K562 (cell line): ENCODE data around the gene WDR55. TPM values are rescaled to one million over a fixed set of nuclear protein-coding genes. Genes with fewer than 3 reads are reported as not detected.

ENCODE experiments used
- ATAC-seq: fragments of 200-7000 bp; cut with Tn5 transposase; 3 replicates; pipeline ENCODE4 v1.9.1; 2020; ENCODE audit warnings: moderate library complexity
- BruUV-seq: library from RNA; stranded (reverse); fragments of 400-500 nt; replicated peaks from 2 replicates; lab custom pipeline; 2021; lab: Mats Ljungman, UMichigan
- CTCF ChIA-PET: fragments of 300-600 bp; formaldehyde crosslinking; extraction: SDS; loops from one replicate; lab custom pipeline; 2021; ENCODE audit warnings: low intra/inter-chr PET ratio; lab: Yijun Ruan, JAX
- POLR2A ChIA-PET: fragments of 300-600, 350-650 bp; sonication (Branson Sonifier 250); formaldehyde crosslinking; extraction: SDS; loops from one replicate; lab custom pipeline; 2021; ENCODE audit warnings: antibody characterized with exemption, inconsistent platforms; lab: Yijun Ruan, JAX
- DNase-seq, 4 experiments: peaks; one replicate each; pipeline versions ENCODE4 v3.0.0 to v3.0.0-alpha.2; 2011 to 2018; ENCODE audit warnings: low spot score in 3 of 4, mixed read lengths in 3 of 4; ENCODE audit errors: extremely low read depth in 1 of 4
- FAIRE-seq: peaks from 2 replicates; lab custom pipeline; 2011; peaks lifted over from hg19 to GRCh38; lab: Jason Lieb, UNC
- H2AFZ ChIP-seq: 2 replicates; pipeline ENCODE4 v1.6.0; 2011; ENCODE audit warnings: low read depth, low read length, control low read depth, inconsistent platforms
- H3K27ac ChIP-seq: fragments of 200-600 bp; 3 replicates; pipeline ENCODE4 v1.8.0; 2011; ENCODE audit warnings: low read depth, mild to moderate bottlenecking, control low read depth, inconsistent platforms, low read length, moderate library complexity, mixed read lengths; ENCODE audit errors: extremely low read depth
- H3K27me3 ChIP-seq, 2 experiments: fragments of 300-600 bp in 1 of 2; 2 replicates in 1 of 2; 3 replicates in 1 of 2; pipeline versions ENCODE4 v1.6.0 to v1.8.0; 2011; ENCODE audit warnings: inconsistent platforms in 2 of 2, low read length in 2 of 2, mild to moderate bottlenecking in 1 of 2, mixed read lengths in 1 of 2, moderate library complexity in 1 of 2; ENCODE audit not compliant: control insufficient read depth in 2 of 2, insufficient read depth in 2 of 2
- H3K36me3 ChIP-seq: fragments of 300-600 bp; 3 replicates; pipeline ENCODE4 v1.8.0; 2011; ENCODE audit warnings: mild to moderate bottlenecking, low read length, inconsistent platforms; ENCODE audit not compliant: control insufficient read depth, insufficient read depth
- H3K4me1 ChIP-seq, 2 experiments: fragments of 200-600 bp in 1 of 2; replicated peaks in 1 of 2; 2 replicates in 1 of 2; 3 replicates in 1 of 2; pipeline versions ENCODE4 v1.5.1 to v1.8.0; 2011; ENCODE audit warnings: inconsistent platforms in 2 of 2, low read length in 2 of 2, mild to moderate bottlenecking in 1 of 2, mixed read lengths in 1 of 2, moderate library complexity in 1 of 2; ENCODE audit not compliant: control insufficient read depth in 2 of 2, insufficient read depth in 2 of 2
- H3K4me2 ChIP-seq: 2 replicates; pipeline ENCODE4 v1.6.1; 2011; ENCODE audit warnings: low read length, control low read depth, inconsistent platforms, mixed read lengths; ENCODE audit not compliant: insufficient read depth
- H3K4me3 ChIP-seq: fragments of 200-600 bp; sonication (generic), shearing (Covaris generic); 2 replicates; pipeline ENCODE4 v1.5.1; 2016; ENCODE audit warnings: control low read depth, inconsistent platforms
- H3K79me2 ChIP-seq: fragments of 200-600 bp; 3 replicates; pipeline ENCODE4 v1.8.0; 2011; ENCODE audit warnings: low read length, inconsistent platforms; ENCODE audit not compliant: control insufficient read depth, insufficient read depth
- H3K9ac ChIP-seq, 2 experiments: 2 replicates each; pipeline versions ENCODE4 v1.6.0 to v1.6.1; 2011; ENCODE audit warnings: low read depth in 2 of 2, low read length in 2 of 2, control low read depth in 1 of 2, inconsistent platforms in 1 of 2, mild to moderate bottlenecking in 1 of 2, mixed read lengths in 1 of 2; ENCODE audit not compliant: insufficient read depth in 1 of 2
- H3K9me1 ChIP-seq: one replicate; pipeline ENCODE4 v1.6.0; 2011; ENCODE audit warnings: inconsistent platforms, mild to moderate bottlenecking, low read length, moderate library complexity; ENCODE audit not compliant: control insufficient read depth, insufficient read depth
- H3K9me3 ChIP-seq: replicated peaks from 2 replicates; pipeline ENCODE4 v1.5.1; 2011; ENCODE audit warnings: low read depth, low read length, inconsistent platforms; ENCODE audit not compliant: control insufficient read depth, insufficient read depth
- H4K20me1 ChIP-seq: replicated peaks from 2 replicates; pipeline ENCODE4 v1.6.1; 2011; ENCODE audit warnings: low read length, inconsistent platforms, mixed read lengths; ENCODE audit not compliant: control insufficient read depth, insufficient read depth
- CBFB ChIP-seq: sonication (generic); formaldehyde crosslinking; IDR thresholded peaks from 2 replicates; pipeline ENCODE4 v1.4.0; 2020; ENCODE audit warnings: mild to moderate bottlenecking, missing genetic modification reagents
- CHD2 ChIP-seq: IDR thresholded peaks from 2 replicates; pipeline ENCODE4 v1.6.1; 2011; ENCODE audit warnings: low read depth, low read length
- EGR1 ChIP-seq: fragments of 450-650 bp; conservative IDR thresholded peaks from 2 replicates; pipeline ENCODE4 v1.6.1; 2017; ENCODE audit warnings: mild to moderate bottlenecking
- ETV5 ChIP-seq: sonication (generic); formaldehyde crosslinking; IDR thresholded peaks from 2 replicates; pipeline ENCODE4 v1.4.0; 2020; ENCODE audit warnings: low read depth, mild to moderate bottlenecking, missing genetic modification reagents
- FOXM1 ChIP-seq, 2 experiments: fragments of 450-650 bp in 1 of 2; sonication (generic) in 1 of 2; formaldehyde crosslinking in 1 of 2; IDR thresholded peaks; 2 replicates each; pipeline versions ENCODE4 v1.6.1 to v1.9.0; 2017 to 2022; ENCODE audit warnings: low read depth in 2 of 2, mild to moderate bottlenecking in 2 of 2, missing genetic modification reagents in 1 of 2, moderate library complexity in 1 of 2
- KDM1A ChIP-seq, 2 experiments: fragments of 450-650 bp; IDR thresholded peaks; 2 replicates each; pipeline ENCODE4 v1.6.1; 2016; ENCODE audit warnings: mild to moderate bottlenecking in 2 of 2
- LCOR ChIP-seq: sonication (generic); formaldehyde crosslinking; IDR thresholded peaks from 2 replicates; pipeline ENCODE4 v1.8.0; 2022; ENCODE audit warnings: mild to moderate bottlenecking, missing genetic modification reagents
- MYNN ChIP-seq, 2 experiments: sonication (generic); formaldehyde crosslinking in 1 of 2; IDR thresholded peaks; 2 replicates each; pipeline versions ENCODE4 v1.5.0 to v1.6.1; 2016 to 2020; ENCODE audit warnings: antibody characterized with exemption in 1 of 2, missing genetic modification reagents in 1 of 2
- RBM17 ChIP-seq: fragments of 200-400 bp; formaldehyde crosslinking; IDR thresholded peaks from 2 replicates; pipeline ENCODE4 v1.6.1; 2017; ENCODE audit warnings: low read depth, mild to moderate bottlenecking, low read length, borderline replicate concordance
- RCOR1 ChIP-seq, 2 experiments: IDR thresholded peaks; 2 replicates each; pipeline ENCODE4 v1.6.1; 2012; ENCODE audit warnings: low read depth in 2 of 2, low read length in 2 of 2, borderline replicate concordance in 1 of 2, improper control_type of control experiment in 1 of 2
- RUNX1 ChIP-seq: sonication (generic); IDR thresholded peaks from 2 replicates; pipeline ENCODE4 v1.6.1; 2016; ENCODE audit warnings: antibody characterized with exemption, low read depth
- ZFP36 ChIP-seq: fragments of 150-350 bp; IDR thresholded peaks from 2 replicates; pipeline ENCODE4 v1.6.1; 2018; ENCODE audit warnings: low read length, low read depth; ENCODE audit not compliant: partially characterized antibody
- ZNF134 ChIP-seq: fragments of 250-450 bp; sonication (Bioruptor Pico); conservative IDR thresholded peaks from 2 replicates; pipeline ENCODE4 v1.4.0; 2020
- ZNF232 ChIP-seq: sonication (generic); formaldehyde crosslinking; IDR thresholded peaks from 2 replicates; pipeline ENCODE4 v1.8.0; 2022; ENCODE audit warnings: mild to moderate bottlenecking, missing genetic modification reagents
- ZNF263 ChIP-seq: sonication (generic); formaldehyde crosslinking; IDR thresholded peaks from 2 replicates; pipeline ENCODE4 v1.8.0; 2022; ENCODE audit warnings: mild to moderate bottlenecking, missing genetic modification reagents, borderline replicate concordance
- ZNF586 ChIP-seq: fragments of 450-650 bp; formaldehyde crosslinking; conservative IDR thresholded peaks from 2 replicates; pipeline ENCODE4 v1.4.0; 2020; ENCODE audit warnings: mild to moderate bottlenecking, moderate library complexity
- WGBS: fragments of 100-300 bp; shearing (Covaris generic); methylation state at CpG from one replicate; pipeline ENCODE4 v1.1.6; 2016; ENCODE audit warnings: low coverage, mixed read lengths; ENCODE audit not compliant: insufficient coverage; ENCODE audit errors: missing lambda C conversion rate; 5-methylcytosine and 5-hydroxymethylcytosine counted together
- in situ Hi-C: fragments of 300-500 bp; cut with MboI; formaldehyde crosslinking; loops from 4 replicates; pipeline ENCODE4 v1.15.0; 2018; ENCODE audit warnings: inconsistent platforms, mixed read lengths
- intact Hi-C: fragments of 100-400 bp; cut with micrococcal nuclease; formaldehyde crosslinking; loops from 2 replicates; pipeline ENCODE4 v1.14.2; 2022
- polyA plus RNA-seq, 8 experiments: library from polyadenylated mRNA; depleted of rRNA in 4 of 8; stranded (reverse) in 5 of 8; unstranded in 3 of 8; fragments of >200 nt; fragmentation: Nextera tagmentation in 2 of 8; fragmentation: Illumina TruSeq in 1 of 8; extraction: Ambion mirVana in 2 of 8; extraction: Trizol in 1 of 8; gene quantifications; 2 replicates each; pipeline versions ENCODE4 v1.2.1 to v1.2.3, GENCODE V29; 2011 to 2014; ENCODE audit warnings: inconsistent platforms in 1 of 8, missing spikeins in 1 of 8
- total RNA-seq, 7 experiments: library from RNA; depleted of rRNA in 6 of 7; stranded (reverse); fragments of >200 nt in 6 of 7; fragmentation: Illumina TruSeq in 2 of 7; extraction: Trizol in 2 of 7; gene quantifications; 2 replicates each; pipeline versions ENCODE4 v1.2.1 to v1.2.3, GENCODE V29; 2011 to 2021; ENCODE audit warnings: low replicate concordance in 1 of 7
- TF ChIP-seq, protein P1 (sequence below): fragments of 450-650 bp; IDR thresholded peaks from 2 replicates; pipeline ENCODE4 v1.6.1; 2014; ENCODE audit warnings: low read depth, mild to moderate bottlenecking, moderate library complexity, borderline replicate concordance
- TF ChIP-seq, protein P2 (sequence below), 2 experiments: fragments of 250-450 bp in 1 of 2; fragments of 450-650 bp in 1 of 2; sonication (Bioruptor Pico) in 1 of 2; IDR thresholded peaks; 2 replicates each; pipeline versions ENCODE4 v1.6.1 to v1.8.0; 2016 to 2021; ENCODE audit warnings: mild to moderate bottlenecking in 2 of 2, moderate library complexity in 2 of 2, missing compliant biosample characterization in 1 of 2, missing genetic modification characterization in 1 of 2
- TF ChIP-seq, protein P3 (sequence below): fragments of 450-650 bp; formaldehyde crosslinking; conservative IDR thresholded peaks from 2 replicates; pipeline ENCODE4 v1.4.0; 2022; ENCODE audit warnings: mild to moderate bottlenecking, missing genetic modification characterization

Gene WDR55
- total and polyA plus RNA-seq, 9 of the 15 experiments (the other 6 are each of a cell fraction or from before 2014, with no cell fraction given): 5.2 to 45.0 (median 29.3) TPM

DNA sequence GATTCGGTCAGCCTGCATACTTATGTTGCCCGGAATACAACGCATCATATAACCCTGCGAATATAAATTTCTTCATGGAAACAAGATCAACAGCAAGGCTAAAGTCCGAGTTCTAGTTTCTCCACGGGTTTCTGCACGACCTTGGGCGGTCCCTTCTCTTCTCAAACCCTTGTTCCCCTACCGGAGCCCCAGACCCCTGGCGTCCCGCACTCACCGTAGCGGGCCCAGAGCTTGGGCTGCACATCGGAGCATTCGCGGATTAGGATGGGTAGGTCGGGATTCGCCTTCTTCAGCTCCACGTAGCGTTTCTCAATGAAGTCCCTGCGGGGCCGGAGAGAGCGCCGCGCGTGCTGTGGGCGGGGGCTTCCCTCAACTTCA, 17.7 kb upstream of the WDR55 start:
- in situ Hi-C loops: no loop called here
- ATAC-seq (peak; percentile 52), DNase-seq (no peak), FAIRE-seq (no peak)
- under 1% methylated on average over 27 of the region's 27 CpGs for WGBS
- no peaks in the 10 kb centered on the region; the same call in 1 of the 2 replicates for H4K20me1 ChIP-seq
- no peaks in the 10 kb centered on the region; a peak in 1 of 5 replicates for H3K27me3 ChIP-seq
- peak overlapping the region; percentile 100 for H3K4me2 ChIP-seq
- H3K9ac ChIP-seq: peak overlapping the region; percentile 89 to 98
- H3K4me1 ChIP-seq: peaks cover 4 to 10% of the 10 kb centered on the region in 2 experiments; a peak in 3 of 5 replicates
- H3K9me1 ChIP-seq: no peaks in the 10 kb centered on the region
- H3K79me2 ChIP-seq: peaks cover 44% of the 10 kb centered on the region
- BruUV-seq: TSS peak; percentile 66
- peak overlapping the region; percentile 95 for H2AFZ ChIP-seq
- POLR2A ChIA-PET: interaction anchor here (0.6 to 3.3 kb wide), 35 partner anchors 8 to 1663 kb away, joined by 3 to 25 read pairs (median 6); partner anchors contain the start of genes ANKHD1, APBB3, EIF4EBP3 and HARS1
- peak overlapping the region; percentile 95 for H3K27ac ChIP-seq
- intact Hi-C loops: loop anchor here (2.0 kb wide), 2 partner anchors 18 to 72 kb away; partner anchors contain the start of gene WDR55
- no peaks in the 10 kb centered on the region for H3K9me3 ChIP-seq
- peak overlapping the region; percentile 96 for H3K4me3 ChIP-seq
- CTCF ChIA-PET: no interaction called here
- H3K36me3 ChIP-seq: peaks cover 78% of the 10 kb centered on the region
- no peak for TF ChIP-seq FOXM1 (IDR thresholded peaks at IDR 0.05; ENCODE audit: low read depth)
- peak; percentile 51; the same call in 1 of the 2 replicates for TF ChIP-seq FOXM1 (CRISPR knock-in tag; IDR thresholded peaks at IDR 0.05; ENCODE audit: low read depth)
- TF ChIP-seq ZNF586: no peak
- TF ChIP-seq ETV5 (CRISPR knock-in tag): no peak
- no peak; the same call in 1 of the 2 replicates for TF ChIP-seq CHD2
- TF ChIP-seq, protein P1, sequence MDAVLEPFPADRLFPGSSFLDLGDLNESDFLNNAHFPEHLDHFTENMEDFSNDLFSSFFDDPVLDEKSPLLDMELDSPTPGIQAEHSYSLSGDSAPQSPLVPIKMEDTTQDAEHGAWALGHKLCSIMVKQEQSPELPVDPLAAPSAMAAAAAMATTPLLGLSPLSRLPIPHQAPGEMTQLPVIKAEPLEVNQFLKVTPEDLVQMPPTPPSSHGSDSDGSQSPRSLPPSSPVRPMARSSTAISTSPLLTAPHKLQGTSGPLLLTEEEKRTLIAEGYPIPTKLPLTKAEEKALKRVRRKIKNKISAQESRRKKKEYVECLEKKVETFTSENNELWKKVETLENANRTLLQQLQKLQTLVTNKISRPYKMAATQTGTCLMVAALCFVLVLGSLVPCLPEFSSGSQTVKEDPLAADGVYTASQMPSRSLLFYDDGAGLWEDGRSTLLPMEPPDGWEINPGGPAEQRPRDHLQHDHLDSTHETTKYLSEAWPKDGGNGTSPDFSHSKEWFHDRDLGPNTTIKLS: 0 out of 2 replicates have a peak, but pooled peaks have one; percentile 3
- TF ChIP-seq ZFP36: no peak
- TF ChIP-seq LCOR (CRISPR knock-in tag): no peak
- no peak for TF ChIP-seq ZNF134 (CRISPR knock-in tag)
- TF ChIP-seq, protein P2, sequence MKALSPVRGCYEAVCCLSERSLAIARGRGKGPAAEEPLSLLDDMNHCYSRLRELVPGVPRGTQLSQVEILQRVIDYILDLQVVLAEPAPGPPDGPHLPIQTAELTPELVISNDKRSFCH (CRISPR knock-in tag; IDR thresholded peaks at IDR 0.05): no peak
- TF ChIP-seq, protein P2 (tag; IDR thresholded peaks at IDR 0.05): no peak
- TF ChIP-seq EGR1: 0 out of 2 replicates have a peak, but pooled peaks have one; percentile 8
- no peak for TF ChIP-seq CBFB (CRISPR knock-in tag)
- peak; percentile 37; the same call in 1 of the 2 replicates for TF ChIP-seq ZNF263
- TF ChIP-seq RBM17: no peak
- no peak for TF ChIP-seq RCOR1 (IDR thresholded peaks at IDR 0.05; ENCODE audit: borderline replicate concordance in 1 of 2, low read depth in 2 of 2, low read length in 2 of 2)
- TF ChIP-seq MYNN (IDR thresholded peaks at IDR 0.05): no peak
- no peak for TF ChIP-seq MYNN (CRISPR knock-in tag; IDR thresholded peaks at IDR 0.05)
- TF ChIP-seq KDM1A (IDR thresholded peaks at IDR 0.05): no peak
- TF ChIP-seq, protein P3, sequence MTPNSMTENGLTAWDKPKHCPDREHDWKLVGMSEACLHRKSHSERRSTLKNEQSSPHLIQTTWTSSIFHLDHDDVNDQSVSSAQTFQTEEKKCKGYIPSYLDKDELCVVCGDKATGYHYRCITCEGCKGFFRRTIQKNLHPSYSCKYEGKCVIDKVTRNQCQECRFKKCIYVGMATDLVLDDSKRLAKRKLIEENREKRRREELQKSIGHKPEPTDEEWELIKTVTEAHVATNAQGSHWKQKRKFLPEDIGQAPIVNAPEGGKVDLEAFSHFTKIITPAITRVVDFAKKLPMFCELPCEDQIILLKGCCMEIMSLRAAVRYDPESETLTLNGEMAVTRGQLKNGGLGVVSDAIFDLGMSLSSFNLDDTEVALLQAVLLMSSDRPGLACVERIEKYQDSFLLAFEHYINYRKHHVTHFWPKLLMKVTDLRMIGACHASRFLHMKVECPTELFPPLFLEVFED (CRISPR knock-in tag): no peak
- TF ChIP-seq RUNX1: no peak
- TF ChIP-seq ZNF232 (CRISPR knock-in tag): no peak
